HG03280 (cell line): ENCODE measurements around the gene MESP1.

Experiments used
- ATAC-seq: cut with Tn5 transposase; IDR thresholded peaks from one replicate; pipeline ENCODE4 v1.9.1; 2021; ENCODE audit warnings: mild to moderate bottlenecking, moderate library complexity; ENCODE audit not compliant: unreplicated experiment

MESP1 gene

DNA sequence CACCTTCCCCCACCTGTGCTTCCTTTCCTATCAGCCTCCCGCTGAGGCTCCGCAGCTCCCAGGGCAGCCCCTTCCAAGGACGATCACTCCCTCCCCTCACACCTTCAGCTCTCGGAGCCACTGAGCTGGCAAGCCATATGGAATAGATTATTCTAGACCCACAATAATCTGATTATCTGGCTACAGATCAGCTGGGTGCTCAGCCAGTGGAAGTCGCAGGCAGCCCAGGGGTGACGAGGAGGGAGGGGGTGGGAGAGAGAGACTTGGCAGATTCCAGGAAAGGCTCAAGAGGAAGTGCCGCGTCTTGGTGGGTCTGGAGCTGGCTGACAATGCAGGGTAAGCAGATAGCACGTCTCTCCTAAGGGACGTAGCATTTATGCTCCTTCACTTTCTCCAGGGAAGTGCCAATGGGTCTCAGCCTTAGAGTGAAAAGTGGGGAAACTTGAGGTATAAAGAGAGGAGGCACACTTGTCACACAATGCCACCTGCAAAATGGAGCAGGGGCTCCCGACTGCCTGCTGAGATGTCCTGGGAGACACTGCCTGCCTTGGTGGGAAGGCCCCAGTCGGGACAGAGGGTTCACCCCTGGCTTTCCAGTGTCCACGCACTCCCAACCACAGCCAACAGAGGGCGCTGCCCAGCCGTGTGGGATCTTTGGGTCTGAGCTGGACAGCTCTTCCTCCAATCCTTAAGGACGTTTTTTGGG is 9.4 kb upstream of the MESP1 start:
- peak; percentile 60 for ATAC-seq

DNA sequence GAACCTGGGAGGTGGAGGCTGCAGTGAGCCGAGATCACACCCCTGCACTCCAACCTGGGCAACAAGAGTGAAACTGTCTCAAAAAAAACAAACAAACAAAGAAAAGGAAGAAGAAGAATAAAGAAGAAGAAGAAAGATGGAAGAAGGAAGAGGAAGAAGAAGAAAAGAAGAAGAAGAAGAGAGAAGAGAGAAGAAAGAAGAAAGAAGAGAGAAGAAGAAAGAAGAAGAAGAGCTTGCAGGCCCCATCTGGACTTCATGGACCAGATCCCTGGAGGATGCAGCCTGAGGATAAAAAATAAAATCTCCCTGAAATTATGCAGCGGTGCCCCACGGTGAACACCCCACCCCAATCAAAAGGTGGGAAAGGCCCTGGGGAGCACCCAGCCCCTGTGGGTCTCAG is 8.8 kb upstream of the MESP1 start:
- ATAC-seq, result no peak

DNA sequence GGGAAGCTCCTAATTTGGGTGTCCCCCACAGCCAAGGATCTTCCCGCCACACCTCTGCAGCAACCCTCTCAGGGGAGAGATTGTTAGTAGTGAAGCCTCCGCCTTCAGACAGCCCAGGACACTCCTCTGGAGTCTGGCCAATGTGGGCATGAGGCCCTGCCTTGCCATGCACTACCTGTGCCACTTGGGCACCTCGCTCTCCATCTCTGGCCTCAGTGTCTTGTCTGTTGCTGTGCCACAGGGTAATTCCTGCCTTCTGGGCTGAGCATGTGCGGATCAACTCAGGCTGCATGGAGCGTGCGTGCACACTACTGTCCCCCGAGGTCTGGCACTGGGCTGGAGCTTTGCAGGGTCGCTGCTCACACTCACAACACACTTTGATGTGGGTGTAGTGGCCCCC is 7.9 kb upstream of the MESP1 start:
- no peak for ATAC-seq

DNA sequence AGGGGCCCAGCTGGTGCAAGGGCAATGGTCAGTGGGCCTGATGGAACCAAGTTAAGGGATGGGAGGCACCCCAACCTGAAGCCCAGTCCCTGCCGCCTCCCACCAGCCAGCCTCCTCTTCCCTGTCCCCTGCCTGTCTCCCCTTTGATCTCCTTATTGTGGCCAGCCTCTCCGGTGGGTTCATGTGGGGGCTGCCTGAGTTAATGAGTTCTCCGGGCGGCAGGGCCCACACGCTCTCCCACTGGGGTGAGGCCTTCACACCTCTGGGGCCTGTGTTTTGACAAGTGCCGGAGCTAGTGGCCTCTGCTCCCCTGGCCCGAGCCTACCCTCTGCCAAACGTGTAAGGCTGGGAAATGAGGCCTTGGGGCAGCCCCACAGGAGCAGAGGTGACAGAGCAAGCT is 7.2 kb upstream of the MESP1 start:
- ATAC-seq, result no peak

DNA sequence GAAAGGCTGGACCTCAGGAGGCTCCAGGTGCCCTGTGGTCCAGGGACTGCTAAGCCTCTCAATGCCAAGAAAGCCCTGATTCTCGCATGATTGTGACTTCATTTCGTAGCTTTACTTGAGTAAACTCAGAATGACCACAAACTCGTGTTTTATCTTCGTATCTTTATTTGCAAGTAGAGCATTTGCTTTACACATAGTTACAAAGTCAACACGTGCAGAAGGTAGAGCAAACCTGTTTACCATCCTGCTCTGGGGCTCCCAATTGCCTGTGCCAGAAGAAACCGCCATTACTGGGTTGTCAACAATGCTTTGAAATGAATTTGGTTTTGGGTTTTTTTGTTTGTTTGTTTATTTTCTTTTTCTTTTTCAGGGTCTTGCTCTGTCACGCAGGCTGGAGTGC is 5.8 kb upstream of the MESP1 start:
- ATAC-seq, result no peak

DNA sequence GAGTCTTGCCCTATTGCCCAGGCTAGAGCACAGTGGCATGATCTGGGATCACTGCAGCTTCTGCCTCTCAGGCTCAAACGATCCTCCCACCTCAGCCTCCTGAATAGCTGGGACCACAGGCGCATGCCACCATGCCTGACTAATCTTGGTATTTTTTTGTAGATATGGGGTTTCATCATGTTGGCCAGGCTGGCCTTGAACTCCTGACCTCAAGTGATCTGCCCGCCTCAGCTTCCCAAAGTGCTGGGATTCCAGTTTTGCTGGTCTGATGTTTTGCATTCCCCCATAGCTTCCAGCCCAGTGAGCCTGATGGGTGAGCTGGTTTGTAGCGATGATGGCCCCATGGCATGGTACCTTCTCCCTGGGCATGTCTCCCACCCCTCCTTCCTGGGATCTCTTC is 4.7 kb upstream of the MESP1 start:
- ATAC-seq, result no peak

DNA sequence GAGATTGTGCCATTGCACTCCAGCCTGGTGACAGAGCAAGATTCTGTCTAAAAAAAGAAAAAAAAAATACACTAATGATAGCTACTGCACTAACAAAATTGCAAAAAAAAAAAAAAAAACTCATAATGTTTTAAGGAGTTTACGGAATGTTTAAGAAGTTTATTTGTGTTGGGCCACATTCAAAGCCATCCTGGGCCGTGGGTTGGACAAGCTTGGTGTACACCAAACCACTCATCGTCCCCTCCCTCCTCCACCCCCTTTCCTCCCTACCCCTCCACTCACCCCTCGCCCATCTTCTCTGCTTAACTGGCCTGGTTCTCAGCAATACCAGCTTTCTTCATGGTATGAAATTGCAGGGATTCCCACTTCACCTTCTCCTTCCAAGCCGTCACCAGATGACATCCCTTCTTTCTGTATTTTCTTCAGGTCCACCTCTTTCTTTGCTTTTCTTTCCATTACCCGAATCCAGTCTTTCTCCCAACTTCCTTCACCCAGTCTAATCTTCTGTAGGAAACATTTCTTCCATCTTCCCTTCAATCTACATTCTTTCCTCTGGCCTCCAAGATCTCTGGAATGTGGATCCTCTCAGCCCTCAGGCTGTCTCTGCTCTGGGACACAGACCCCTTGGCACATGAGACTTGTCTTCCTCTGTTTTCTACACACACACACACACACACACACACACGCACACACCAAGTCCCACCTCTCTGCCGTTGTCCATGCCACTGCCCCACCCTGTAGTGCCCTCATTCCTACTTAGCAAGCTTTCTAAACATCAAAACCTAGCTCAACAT is 3.5 kb upstream of the MESP1 start:
- ATAC-seq, result no peak

DNA sequence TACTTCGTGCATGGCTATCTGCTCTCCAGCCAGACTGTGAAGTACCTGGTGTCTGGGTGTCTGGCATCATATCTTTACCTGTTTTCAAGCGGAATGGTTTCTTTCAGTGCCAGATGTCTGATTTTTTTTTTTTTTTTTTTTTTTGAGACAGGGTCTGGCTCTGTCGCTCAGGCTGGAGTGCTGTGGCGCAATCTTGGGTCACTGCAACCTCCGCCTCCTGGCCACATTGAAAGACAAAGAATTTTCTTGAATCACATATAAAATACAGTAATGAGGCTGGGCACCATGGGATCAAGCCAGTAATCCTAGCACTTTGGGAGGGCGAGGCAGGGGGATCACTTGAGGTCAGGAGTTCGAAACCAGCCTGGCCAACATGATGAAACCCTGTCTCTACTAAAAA is 2.8 kb upstream of the MESP1 start:
- no peak for ATAC-seq

DNA sequence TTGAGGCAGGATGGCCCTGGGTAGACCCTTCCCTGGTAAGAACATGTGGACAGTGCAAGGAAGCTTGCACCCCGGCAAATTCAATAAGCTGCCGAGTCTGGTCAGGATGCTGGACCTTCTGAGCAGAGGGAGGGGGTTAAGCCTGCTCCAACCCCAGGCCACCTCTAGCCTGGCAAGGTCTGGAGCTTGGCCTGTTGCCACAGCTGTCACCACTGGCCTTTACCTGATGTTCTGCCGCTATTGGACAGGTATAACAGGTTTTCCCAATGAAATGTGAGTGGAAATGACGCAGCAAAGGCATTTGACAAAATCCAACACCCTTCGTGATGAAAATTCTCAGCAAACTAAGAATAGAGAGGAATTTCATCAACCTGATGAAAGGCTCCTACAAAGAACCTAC is 699 bp upstream of the MESP1 start:
- no peak for ATAC-seq

DNA sequence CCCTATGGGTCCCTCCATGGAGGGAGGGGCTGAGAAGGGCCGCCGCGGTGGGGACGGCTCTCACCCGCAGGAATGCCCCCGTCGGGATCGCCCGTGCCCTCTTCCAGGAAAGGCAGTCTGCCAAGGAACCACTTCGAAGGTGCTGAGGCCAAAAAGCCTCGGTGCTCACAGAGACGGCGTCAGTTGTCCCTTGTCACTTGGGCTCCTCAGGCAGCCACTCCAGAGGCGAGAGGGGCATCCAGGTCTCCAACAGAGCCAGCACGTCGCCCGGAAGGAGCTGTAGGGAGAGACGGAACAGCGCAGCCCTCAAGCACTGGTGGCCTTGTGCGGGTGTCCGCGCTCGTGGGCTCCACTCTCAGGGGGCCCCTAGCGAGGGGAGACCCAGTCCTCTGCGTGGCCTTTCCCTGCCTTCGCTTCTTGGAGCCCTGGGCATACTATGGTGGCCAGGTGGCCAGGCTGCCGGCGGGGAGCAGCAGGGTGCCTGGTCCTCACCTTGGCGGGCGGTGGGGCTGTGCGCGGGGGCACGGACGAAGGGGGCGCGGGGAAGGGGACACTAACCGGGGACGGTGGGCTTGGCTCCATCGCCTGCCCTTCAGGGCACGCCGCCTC is 994 bp downstream of the MESP1 start:
- ATAC-seq, result no peak

DNA sequence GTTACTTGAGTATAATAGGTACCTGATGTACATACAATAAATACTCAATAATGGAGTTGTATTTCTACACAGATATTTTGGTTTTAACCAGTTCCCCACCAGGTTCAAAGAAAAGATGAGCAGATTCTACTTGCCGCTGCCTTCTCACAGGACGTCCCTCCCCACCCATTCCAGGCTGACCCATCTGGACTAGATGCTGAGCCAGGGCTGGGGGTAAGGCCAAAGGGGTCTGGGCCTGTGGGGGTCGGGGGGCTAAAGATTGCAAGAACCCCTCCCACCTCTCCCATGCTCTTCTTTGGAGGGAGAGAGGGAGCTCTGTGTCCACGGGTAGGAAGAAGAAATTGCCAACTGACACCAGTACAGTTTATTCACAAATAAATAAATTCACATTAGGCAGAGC is 1.5 kb downstream of the MESP1 start:
- no peak for ATAC-seq

DNA sequence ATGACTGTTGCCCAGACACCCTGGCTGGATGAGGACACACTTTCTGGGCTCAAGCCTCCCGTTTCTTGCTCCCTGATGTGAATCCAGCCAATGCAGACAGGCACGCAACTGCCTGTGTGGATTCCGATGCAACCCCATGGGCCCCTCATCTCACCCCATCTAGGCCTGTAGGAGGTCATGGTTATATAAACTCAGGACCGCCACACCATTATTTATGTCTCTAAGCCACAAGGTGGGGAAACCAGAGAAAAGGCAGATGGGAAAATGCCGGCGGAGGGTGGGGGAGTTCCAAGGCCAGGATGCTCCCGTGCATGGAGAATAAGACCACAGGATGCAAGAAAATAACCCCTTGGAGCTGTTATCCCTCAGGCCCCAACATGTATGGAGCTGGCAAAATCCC is 2.0 kb downstream of the MESP1 start:
- no peak for ATAC-seq

DNA sequence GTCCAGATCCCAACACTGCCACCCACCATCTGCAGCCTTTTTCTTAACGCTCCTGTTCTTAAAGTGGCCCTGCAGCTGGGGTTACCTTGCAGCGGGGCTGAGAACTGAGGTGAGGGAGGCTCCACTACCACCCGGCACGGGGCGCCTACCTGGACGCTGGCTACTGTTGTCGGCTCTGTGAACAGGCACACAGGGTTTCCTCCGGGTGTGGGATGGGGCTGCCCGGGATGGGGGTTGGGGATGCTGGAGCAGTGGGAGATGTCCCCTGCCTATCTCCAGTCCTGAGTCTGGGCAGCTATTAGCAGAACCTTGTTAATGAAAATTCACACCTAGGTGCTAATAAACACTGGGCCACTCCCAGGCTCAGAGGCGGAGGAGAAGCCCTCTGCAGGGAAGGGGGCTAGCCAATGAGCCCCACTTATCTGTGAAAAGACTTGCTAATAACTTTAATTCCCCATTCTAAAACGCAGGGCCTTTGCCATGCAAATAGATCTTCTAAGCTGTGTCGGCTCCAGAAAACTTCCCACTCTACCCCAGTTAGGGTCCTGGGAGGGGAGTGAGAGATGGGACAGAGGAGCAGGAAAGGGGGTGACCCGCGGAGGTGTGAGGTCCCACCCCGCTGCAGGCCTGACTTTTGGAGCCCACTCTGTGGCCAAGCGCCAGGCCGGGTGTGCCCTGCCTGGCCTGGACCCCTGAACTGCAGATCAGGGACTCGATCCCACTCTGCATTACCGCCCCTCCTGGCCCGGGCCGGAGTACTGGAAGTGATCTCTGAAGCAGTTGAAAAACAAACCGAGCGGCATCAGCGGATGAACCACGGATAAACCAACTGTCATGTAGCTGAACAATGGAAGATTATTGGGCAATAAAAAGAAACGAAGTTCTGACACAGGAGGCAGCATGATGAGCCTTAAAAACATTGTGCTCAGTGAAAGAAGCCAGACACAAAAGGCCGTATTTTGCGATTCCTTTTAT is 3.1 kb downstream of the MESP1 start:
- no peak for ATAC-seq

DNA sequence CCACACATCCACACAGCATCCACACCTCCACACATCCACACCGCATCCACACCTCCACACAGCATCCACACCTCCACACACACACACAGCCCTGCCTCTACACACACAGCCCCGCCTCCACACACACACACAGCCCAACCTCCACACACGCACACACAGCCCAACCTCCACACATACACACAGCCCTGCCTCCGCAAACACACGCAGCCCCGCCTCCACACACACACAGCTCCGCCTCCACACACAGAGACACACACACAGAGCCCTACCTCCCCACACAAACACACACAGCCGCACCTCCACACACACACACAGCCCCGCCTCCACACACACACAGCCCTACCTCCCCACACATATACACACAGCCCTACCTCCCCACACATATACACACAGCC is 4.7 kb downstream of the MESP1 start:
- no peak for ATAC-seq

DNA sequence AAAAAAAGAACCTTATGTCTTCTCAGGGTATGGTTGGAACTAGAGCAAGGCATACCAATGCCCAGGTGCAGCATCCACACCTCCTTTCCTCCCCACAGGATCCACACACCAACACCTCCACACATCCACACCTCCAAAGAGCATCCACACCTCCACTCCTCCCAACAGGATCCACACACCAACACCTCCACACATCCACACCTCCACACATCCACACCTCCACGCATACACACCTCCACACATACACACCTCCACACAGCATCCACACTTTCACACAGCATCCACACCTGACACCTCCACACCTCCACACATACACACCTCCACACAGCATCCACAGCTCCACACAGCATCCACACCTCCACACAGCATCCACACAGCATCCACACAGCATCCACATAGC is 5.3 kb downstream of the MESP1 start:
- ATAC-seq, result no peak

DNA sequence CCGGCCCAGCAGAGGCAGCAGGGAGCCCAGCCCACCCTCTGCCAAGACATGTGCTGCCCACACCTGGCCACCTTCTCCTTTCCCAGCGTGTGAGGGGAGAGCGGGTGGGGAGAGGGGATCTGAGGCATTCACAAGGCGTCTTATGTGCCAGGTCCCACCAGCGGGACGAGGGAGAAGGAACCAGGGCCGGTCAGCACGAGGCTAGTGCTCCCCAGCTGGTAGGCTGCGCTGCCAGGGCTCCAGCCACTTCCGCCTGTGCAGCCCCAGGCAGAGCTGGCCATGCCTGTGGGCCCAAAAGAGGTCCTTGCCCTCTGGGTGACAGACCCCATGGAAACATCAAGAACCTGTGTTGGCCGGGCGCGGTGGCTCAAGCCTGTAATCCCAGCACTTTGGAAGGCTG is 5.9 kb downstream of the MESP1 start:
- ATAC-seq, result no peak

DNA sequence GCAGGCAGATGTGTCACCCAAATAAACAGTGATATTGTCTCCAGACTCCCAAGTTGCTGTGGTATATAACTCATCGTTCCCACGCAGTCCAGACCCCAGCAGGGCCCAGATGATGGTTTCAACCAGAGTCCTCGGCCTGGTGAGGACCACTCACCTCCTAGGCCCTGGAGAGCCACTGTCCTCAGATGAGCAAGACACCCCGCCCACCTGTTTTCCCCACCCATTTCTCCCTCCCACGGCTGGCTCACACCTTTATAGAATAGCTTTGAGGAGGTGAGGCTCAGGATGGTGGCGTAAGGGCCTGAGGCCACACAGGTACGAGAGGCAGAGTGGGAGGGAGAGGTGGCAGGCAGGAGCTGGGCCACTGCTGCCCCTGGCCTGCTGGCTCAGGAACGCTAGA is 7.5 kb downstream of the MESP1 start:
- no peak for ATAC-seq

DNA sequence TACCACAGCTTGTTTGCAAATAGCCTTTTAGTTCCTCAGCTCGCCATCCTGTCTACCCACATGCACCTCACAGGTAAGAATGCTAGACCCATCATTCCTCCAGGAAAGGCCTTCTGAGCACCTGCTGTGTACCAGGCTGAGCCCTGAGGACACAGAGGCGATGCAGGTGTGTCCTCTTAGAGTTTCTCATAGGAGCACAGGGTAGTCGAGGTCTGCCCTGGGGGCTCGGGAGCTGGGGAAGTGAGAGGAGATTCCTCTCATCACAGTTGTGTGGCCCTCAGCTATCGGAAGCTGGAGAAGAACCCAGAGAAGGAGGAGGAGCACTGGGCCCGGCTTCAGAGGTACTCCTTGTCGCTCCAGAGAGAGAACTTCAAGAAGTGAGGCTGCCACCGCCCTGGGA is 8.0 kb downstream of the MESP1 start:
- no peak for ATAC-seq

DNA sequence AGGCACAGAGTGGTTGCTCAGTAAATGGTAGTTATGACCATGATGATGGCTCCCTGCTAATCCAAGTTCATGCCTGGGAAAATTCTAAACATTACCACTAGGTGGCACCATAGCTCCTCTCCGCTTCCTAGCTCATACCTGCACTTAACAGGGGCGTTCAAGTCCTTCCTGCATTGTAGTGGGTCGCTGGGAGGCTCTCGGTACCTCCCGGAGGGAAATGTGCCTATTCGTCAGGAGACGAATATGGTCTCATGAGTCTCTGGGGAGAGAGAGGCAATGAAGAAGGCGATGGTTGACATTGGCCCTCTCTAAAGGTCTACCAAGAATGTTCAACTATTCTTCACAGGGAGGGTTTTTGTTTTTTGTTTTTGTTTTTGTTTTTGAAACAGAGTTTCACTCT is 10.9 kb downstream of the MESP1 start:
- peak; percentile 88 for ATAC-seq

DNA sequence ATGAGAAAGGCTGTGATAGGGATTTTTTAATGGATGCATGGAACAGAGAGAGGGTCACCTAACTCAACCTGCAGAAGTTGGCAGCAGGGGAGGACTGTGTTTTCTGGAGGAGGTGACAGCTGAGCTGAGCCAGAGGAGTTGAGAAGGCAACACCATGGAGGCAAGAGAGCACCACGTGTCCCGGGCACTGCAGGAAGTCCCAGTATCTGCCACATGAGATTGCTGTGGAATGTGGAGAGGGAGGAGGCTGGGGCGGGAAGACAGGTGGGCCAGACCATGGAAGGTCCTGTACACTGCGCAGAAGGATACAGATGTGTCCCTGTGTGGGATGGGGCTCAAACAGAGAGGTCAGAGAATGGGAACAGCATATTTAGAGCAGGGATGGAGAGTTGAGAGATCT is 15.3 kb downstream of the MESP1 start:
- ATAC-seq, result no peak
